HG03045 (cell line): ENCODE measurements around the gene KCTD11.

Experiments used
- ATAC-seq: cut with Tn5 transposase; IDR thresholded peaks from one replicate; pipeline ENCODE4 v1.9.1; 2021; ENCODE audit warnings: mild to moderate bottlenecking, moderate library complexity; ENCODE audit not compliant: unreplicated experiment

KCTD11 gene

DNA sequence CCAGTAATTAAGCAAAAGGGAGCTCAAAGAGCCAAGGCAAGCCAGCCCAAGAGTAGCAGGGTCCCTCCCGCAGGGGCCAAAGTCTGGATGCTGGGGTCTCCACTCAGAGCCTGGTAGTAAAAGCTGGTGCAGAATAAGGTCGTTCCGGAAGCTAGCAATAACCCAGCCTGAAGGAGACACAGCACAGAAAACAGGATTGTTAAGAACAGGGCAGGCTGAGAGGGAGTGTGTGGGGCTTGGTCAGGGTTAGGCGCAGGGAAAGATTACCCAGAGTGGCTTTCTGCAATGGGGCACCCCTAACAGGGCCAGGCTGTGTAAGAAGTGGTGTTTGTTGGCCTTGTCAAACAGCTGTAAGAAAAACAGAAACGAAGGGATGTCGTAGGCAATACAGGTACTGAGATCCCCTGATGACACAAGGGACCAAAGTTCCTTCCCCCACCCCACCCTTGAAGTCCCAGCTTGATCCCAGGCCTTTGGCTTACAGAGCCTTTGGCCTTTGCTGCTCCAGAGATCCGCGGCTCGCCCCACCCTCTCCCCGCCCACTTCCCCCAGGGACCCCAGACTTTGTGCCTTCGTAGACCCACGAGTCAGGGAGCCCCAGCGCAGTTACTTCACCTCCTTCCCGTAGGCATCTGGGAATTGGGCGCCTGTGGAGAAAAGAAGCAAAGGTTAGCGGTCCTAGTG lies 51.2 kb downstream of the KCTD11 start:
- no peak for ATAC-seq

DNA sequence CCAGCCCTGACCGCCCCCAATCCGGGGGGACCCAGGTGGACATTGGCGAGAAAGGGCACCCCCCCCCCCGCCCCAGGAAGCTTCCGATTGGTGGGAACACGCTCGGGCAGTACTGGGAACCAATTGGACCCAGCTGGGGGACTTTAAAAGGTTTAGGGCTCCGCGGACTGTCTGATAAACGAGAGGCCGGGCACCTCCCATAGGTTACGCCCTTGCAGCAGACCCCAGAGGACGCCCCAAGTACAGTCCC lies 51.7 kb downstream of the KCTD11 start:
- ATAC-seq: no peak

DNA sequence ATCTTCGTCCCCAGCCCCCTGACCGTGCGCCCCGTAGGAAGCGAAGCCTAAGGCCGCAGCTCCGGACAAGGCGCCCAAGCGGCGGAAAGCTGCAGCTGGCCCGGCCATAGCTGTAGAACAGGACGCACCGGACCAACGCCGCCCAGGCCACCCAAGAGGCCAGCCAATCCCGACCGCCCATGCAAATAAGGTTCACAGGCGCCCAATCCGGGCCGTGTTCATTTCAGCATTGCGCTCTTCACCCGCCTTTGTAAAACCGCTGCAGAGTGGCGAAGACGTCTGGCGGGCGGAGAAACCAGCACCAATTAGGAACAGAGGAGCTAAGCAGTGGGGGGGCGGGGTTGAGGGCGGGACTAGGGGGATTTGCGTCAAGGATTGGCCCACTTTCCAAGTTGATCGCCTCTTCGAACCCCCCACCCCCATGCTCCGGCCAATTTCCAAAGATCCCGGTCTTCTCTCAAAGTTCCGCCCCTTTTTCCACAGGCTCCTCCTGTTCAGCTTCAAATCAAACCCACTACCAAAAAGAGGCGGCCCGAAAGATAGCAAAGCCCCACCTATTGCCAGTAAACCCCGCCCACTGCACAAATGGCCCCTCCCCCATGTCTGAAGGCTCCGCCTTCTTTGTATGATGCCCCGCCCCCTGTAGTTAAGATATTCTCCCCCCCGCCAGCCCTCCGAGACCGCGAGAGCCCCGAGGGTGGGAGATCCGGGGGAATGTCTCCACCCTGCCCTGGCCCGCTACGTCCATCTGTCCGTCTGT lies 52.2 kb downstream of the KCTD11 start, which contains the start of gene TMEM256:
TSS of gene TMEM256 (minus strand) at position 121 of the 760 bp plus-strand sequence. CDS start at position 108, 13 bp downstream.
- peak; percentile 93 for ATAC-seq
